DND-41 (cell line): ENCODE data around the gene FHAD1.
"Not testable (repeated sequence)": the region's sequence is repeated elsewhere in the genome, so short reads cannot be mapped to it uniquely, and the experiment has no call there.

Experiments used
- ATAC-seq: fragments of 200-7000 bp; cut with Tn5 transposase; 3 replicates; pipeline ENCODE4 v1.9.1; 2021; ENCODE audit warnings: low read depth; ENCODE audit not compliant: insufficient read depth
- DNase-seq: peaks from one replicate; pipeline ENCODE4 v3.0.0-alpha.2; 2020
- H2AFZ ChIP-seq: 2 replicates; pipeline ENCODE4 v1.6.0; 2012; ENCODE audit warnings: low read depth, low read length
- H3K27ac ChIP-seq: 2 replicates; pipeline ENCODE4 v1.5.1; 2012; ENCODE audit warnings: low read length, inconsistent platforms
- H3K27me3 ChIP-seq: fragments of 200-600 bp; sonication (generic); 2 replicates; pipeline ENCODE4 v1.6.0; 2012; ENCODE audit warnings: low read length, mild to moderate bottlenecking, inconsistent platforms; ENCODE audit not compliant: insufficient read depth, poor library complexity
- H3K36me3 ChIP-seq: 2 replicates; pipeline ENCODE4 v1.5.1; 2012; ENCODE audit warnings: low read length, inconsistent platforms; ENCODE audit not compliant: insufficient read depth
- H3K4me1 ChIP-seq: 2 replicates; pipeline ENCODE4 v1.5.1; 2012; ENCODE audit warnings: mild to moderate bottlenecking, low read length; ENCODE audit not compliant: insufficient read depth
- H3K4me2 ChIP-seq: 2 replicates; pipeline ENCODE4 v1.6.0; 2012; ENCODE audit warnings: mild to moderate bottlenecking, moderate library complexity, low read length, inconsistent platforms; ENCODE audit not compliant: insufficient read depth
- H3K4me3 ChIP-seq, 2 experiments: fragments of 200-600 bp in 1 of 2; shearing (Covaris generic) in 1 of 2; 2 replicates each; pipeline ENCODE4 v1.5.1; 2012 to 2016; ENCODE audit warnings: inconsistent platforms in 2 of 2, low read length in 2 of 2, mild to moderate bottlenecking in 2 of 2, low read depth in 1 of 2, moderate library complexity in 1 of 2
- H3K79me2 ChIP-seq: 2 replicates; pipeline ENCODE4 v1.6.0; 2012; ENCODE audit warnings: low read length, inconsistent platforms; ENCODE audit not compliant: insufficient read depth
- H3K9ac ChIP-seq: 2 replicates; pipeline ENCODE4 v1.6.0; 2012; ENCODE audit warnings: low read depth, mild to moderate bottlenecking, inconsistent platforms, low read length, moderate library complexity
- H3K9me3 ChIP-seq: 2 replicates; pipeline ENCODE4 v1.5.1; 2012; ENCODE audit warnings: low read length, moderate library complexity, mild to moderate bottlenecking, inconsistent platforms; ENCODE audit not compliant: insufficient read depth, severe bottlenecking
- H4K20me1 ChIP-seq: 2 replicates; pipeline ENCODE4 v1.6.0; 2012; ENCODE audit warnings: low read length; ENCODE audit not compliant: insufficient read depth
- CTCF ChIP-seq: IDR thresholded peaks from 2 replicates; pipeline ENCODE4 v1.5.1; 2012; ENCODE audit warnings: borderline replicate concordance, low read length, moderate library complexity, mild to moderate bottlenecking; ENCODE audit not compliant: poor library complexity, severe bottlenecking; ENCODE audit errors: extremely low read depth
- EZH2 ChIP-seq: IDR thresholded peaks from 3 replicates; pipeline ENCODE4 v1.6.1; 2012; ENCODE audit warnings: borderline replicate concordance, low read depth, mild to moderate bottlenecking, moderate library complexity, low read length, inconsistent platforms; ENCODE audit not compliant: severe bottlenecking

The FHAD1 gene

GRCh38 chr1:15433471-15433870, 186.4 kb downstream of the FHAD1 start:
- ATAC-seq: no peak
- Histone ChIP-seq H3K27ac (no peak overlapping the region), H3K9me3 (no peaks in the 10 kb centered on the region), H3K79me2 (no peaks in the 10 kb centered on the region), H3K4me1 (no peaks in the 10 kb centered on the region), H2AFZ (no peak overlapping the region), H3K4me3 (no peak overlapping the region), H3K27me3 (no peaks in the 10 kb centered on the region), H3K36me3 (no peaks in the 10 kb centered on the region), H3K9ac (no peak overlapping the region), H4K20me1 (0 out of 2 replicates have a peak, but pooled peaks cover 2% of the 10 kb centered on the region), H3K4me2 (no peak overlapping the region)
- no peak for DNase-seq
- TF ChIP-seq CTCF (no peak), EZH2 (no peak)

- not testable (repeated sequence) for H3K4me3 ChIP-seq, H4K20me1 ChIP-seq, DNase-seq, H3K9ac ChIP-seq, H3K4me2 ChIP-seq, H2AFZ ChIP-seq, H3K36me3 ChIP-seq, H3K27ac ChIP-seq, H3K4me1 ChIP-seq, H3K27me3 ChIP-seq, ATAC-seq, H3K9me3 ChIP-seq, H3K79me2 ChIP-seq
These were observed 187.7 kb downstream of the FHAD1 start for GRCh38 chr1:15434739-15435138.

- Histone ChIP-seq H3K4me3 (no peak overlapping the region), H3K4me1 (no peaks in the 10 kb centered on the region), H3K36me3 (no peaks in the 10 kb centered on the region), H4K20me1 (0 out of 2 replicates have a peak, but pooled peaks cover 2% of the 10 kb centered on the region), H3K27ac (no peak overlapping the region), H3K79me2 (no peaks in the 10 kb centered on the region), H3K9me3 (no peaks in the 10 kb centered on the region), H3K9ac (no peak overlapping the region), H2AFZ (no peak overlapping the region), H3K27me3 (no peaks in the 10 kb centered on the region), H3K4me2 (no peak overlapping the region)
- DNase-seq (no peak), ATAC-seq (no peak)
- no peak for TF ChIP-seq EZH2
- no peak for TF ChIP-seq CTCF
These were observed 188.4 kb downstream of the FHAD1 start for GRCh38 chr1:15435239-15436077.

GRCh38 chr1:15436881-15437442, 189.9 kb downstream of the FHAD1 start:
- Histone ChIP-seq H3K4me3 (no peak overlapping the region), H3K9ac (no peak overlapping the region), H2AFZ (no peak overlapping the region), H3K36me3 (no peaks in the 10 kb centered on the region), H3K27ac (no peak overlapping the region), H3K4me1 (no peaks in the 10 kb centered on the region), H3K4me2 (no peak overlapping the region), H3K9me3 (no peaks in the 10 kb centered on the region), H3K27me3 (no peaks in the 10 kb centered on the region), H4K20me1 (no peaks in the 10 kb centered on the region), H3K79me2 (no peaks in the 10 kb centered on the region)
- TF ChIP-seq CTCF (no peak), EZH2 (no peak)
- ATAC-seq (no peak), DNase-seq (no peak)
